ENCODE data around the gene LASP1. TPM values are rescaled to one million over a fixed set of nuclear protein-coding genes. Genes with fewer than 3 reads are reported as not detected.
"Not testable (repeated sequence)": the region's sequence is repeated elsewhere in the genome, so short reads cannot be mapped to it uniquely, and the experiment has no call there.

LASP1 gene
- total RNA-seq, 1 experiment from 2014 or later: 78.3 TPM

- Histone ChIP-seq H3K9me3 (ENCODE audit: low read depth, low read length, poor library complexity, severe bottlenecking) (no peaks in the 10 kb centered on the region), H3K4me1 (ENCODE audit: insufficient read depth, low read length, poor library complexity, severe bottlenecking) (no peaks in the 10 kb centered on the region), H3K4me3 (ENCODE audit: low read depth, low read length, poor library complexity, severe bottlenecking) (no peak overlapping the region), H3K27me3 (replicated peaks; ENCODE audit: insufficient read depth, low read depth, low read length, poor library complexity) (no peaks in the 10 kb centered on the region), H3K27ac (ENCODE audit: low read depth, low read length, poor library complexity, severe bottlenecking) (no peak overlapping the region), H3K36me3 (ENCODE audit: insufficient read depth, low read length, poor library complexity, severe bottlenecking) (no peaks in the 10 kb centered on the region)
- no peak for TF ChIP-seq CTCF (conservative IDR thresholded peaks at IDR 0.05; ENCODE audit: low read depth, low read length)
- no peak for TF ChIP-seq EZH2 (IDR thresholded peaks at IDR 0.05; ENCODE audit: borderline replicate concordance, low read depth, low read length, poor library complexity, severe bottlenecking)
- CTCF ChIA-PET: no interaction called here
- no TSS peak for BruUV-seq (replicated peaks)
- intact Hi-C loops (cut with micrococcal nuclease; ENCODE audit: unreplicated experiment): no loop called here
- POLR2A ChIA-PET (ENCODE audit: low non-redundant PET): no interaction called here
- no peak for DNase-seq (ENCODE audit: low spot score)
Measured at GRCh38 chr17:38947189-38947588, 77.3 kb downstream of the LASP1 start.

GRCh38 chr17:38953800-38954199, 83.9 kb downstream of the LASP1 start:
- H3K9me3 ChIP-seq (ENCODE audit: low read depth, low read length, poor library complexity, severe bottlenecking); POLR2A ChIA-PET (ENCODE audit: low non-redundant PET); H3K27ac ChIP-seq (ENCODE audit: low read depth, low read length, poor library complexity, severe bottlenecking); H3K27me3 ChIP-seq (replicated peaks; ENCODE audit: insufficient read depth, low read depth, low read length, poor library complexity); intact Hi-C loops (cut with micrococcal nuclease; ENCODE audit: unreplicated experiment); H3K36me3 ChIP-seq (ENCODE audit: insufficient read depth, low read length, poor library complexity, severe bottlenecking); H3K4me3 ChIP-seq (ENCODE audit: low read depth, low read length, poor library complexity, severe bottlenecking); DNase-seq (ENCODE audit: low spot score); H3K4me1 ChIP-seq (ENCODE audit: insufficient read depth, low read length, poor library complexity, severe bottlenecking); CTCF ChIA-PET; BruUV-seq (replicated peaks): not testable (repeated sequence)

- H3K9me3 ChIP-seq (ENCODE audit: low read depth, low read length, poor library complexity, severe bottlenecking): no peaks in the 10 kb centered on the region
- POLR2A ChIA-PET (ENCODE audit: low non-redundant PET): no interaction called here
- intact Hi-C loops (cut with micrococcal nuclease; ENCODE audit: unreplicated experiment): no loop called here
Measured at GRCh38 chr17:38958326-38958725, 88.5 kb downstream of the LASP1 start.

More at GRCh38 chr17:38958326-38958725, 88.5 kb downstream of the LASP1 start:
- Histone ChIP-seq H3K4me3 (ENCODE audit: low read depth, low read length, poor library complexity, severe bottlenecking) (no peak overlapping the region), H3K4me1 (ENCODE audit: insufficient read depth, low read length, poor library complexity, severe bottlenecking) (no peaks in the 10 kb centered on the region), H3K27me3 (replicated peaks; ENCODE audit: insufficient read depth, low read depth, low read length, poor library complexity) (no peaks in the 10 kb centered on the region), H3K36me3 (ENCODE audit: insufficient read depth, low read length, poor library complexity, severe bottlenecking) (no peaks in the 10 kb centered on the region), H3K27ac (ENCODE audit: low read depth, low read length, poor library complexity, severe bottlenecking) (no peak overlapping the region)
- CTCF ChIA-PET: no interaction called here
- no peak for DNase-seq (ENCODE audit: low spot score)
- TF ChIP-seq CTCF (conservative IDR thresholded peaks at IDR 0.05; ENCODE audit: low read depth, low read length): no peak
- BruUV-seq (replicated peaks): no TSS peak
